Activated CD8-positive, alpha-beta T cell treated with anti-CD3 and anti-CD28 coated beads, Interleukin-2, amount 10 ng/mL, durations not matched to agents 7 days and 5 days (primary cell): ENCODE data around the gene MARVELD1. TPM values are rescaled to one million over a fixed set of nuclear protein-coding genes. Genes with fewer than 3 reads are reported as not detected.

Experiments
- ATAC-seq: fragments of 150-1000 bp; cut with Tn5 transposase; one replicate; pipeline ENCODE4 v1.10.0; 2021; ENCODE audit warnings: moderate library complexity
- CTCF ChIA-PET: fragments of 350-600 bp; sonication (Branson Sonifier 250); formaldehyde crosslinking; loops from one replicate; lab custom pipeline; 2021; ENCODE audit warnings: antibody characterized with exemption; lab: Charles Lee
- POLR2A ChIA-PET: fragments of 350-600 bp; sonication (Branson Sonifier 250); formaldehyde crosslinking; loops from one replicate; lab custom pipeline; 2021; ENCODE audit warnings: antibody characterized with exemption; lab: Charles Lee
- DNase-seq: peaks from one replicate; pipeline ENCODE4 v3.0.0-alpha.2; 2020
- H3K27ac Mint-ChIP-seq: one replicate; pipeline ENCODE4 v1.8.0; 2021; ENCODE audit warnings: mild to moderate bottlenecking, mixed read lengths
- H3K27me3 Mint-ChIP-seq: one replicate; pipeline ENCODE4 v1.8.0; 2021; ENCODE audit warnings: low read depth, mixed read lengths
- H3K36me3 Mint-ChIP-seq: one replicate; pipeline ENCODE4 v1.8.0; 2021; ENCODE audit warnings: low read depth, mixed read lengths
- H3K4me1 Mint-ChIP-seq: one replicate; pipeline ENCODE4 v1.8.0; 2021; ENCODE audit warnings: low read depth, mixed read lengths
- H3K4me3 Mint-ChIP-seq: one replicate; pipeline ENCODE4 v1.8.0; 2021; ENCODE audit warnings: mild to moderate bottlenecking, mixed read lengths
- H3K9me3 Mint-ChIP-seq: one replicate; pipeline ENCODE4 v1.8.0; 2022; ENCODE audit warnings: mixed read lengths; ENCODE audit not compliant: insufficient read depth
- total RNA-seq, 2 experiments: library from RNA; stranded (reverse); gene quantifications; one replicate each; pipeline ENCODE4 v1.2.3, GENCODE V29; 2021

The MARVELD1 gene
- total RNA-seq, 2 experiments from 2014 or later, result 2.2 to 2.4 TPM

DNA sequence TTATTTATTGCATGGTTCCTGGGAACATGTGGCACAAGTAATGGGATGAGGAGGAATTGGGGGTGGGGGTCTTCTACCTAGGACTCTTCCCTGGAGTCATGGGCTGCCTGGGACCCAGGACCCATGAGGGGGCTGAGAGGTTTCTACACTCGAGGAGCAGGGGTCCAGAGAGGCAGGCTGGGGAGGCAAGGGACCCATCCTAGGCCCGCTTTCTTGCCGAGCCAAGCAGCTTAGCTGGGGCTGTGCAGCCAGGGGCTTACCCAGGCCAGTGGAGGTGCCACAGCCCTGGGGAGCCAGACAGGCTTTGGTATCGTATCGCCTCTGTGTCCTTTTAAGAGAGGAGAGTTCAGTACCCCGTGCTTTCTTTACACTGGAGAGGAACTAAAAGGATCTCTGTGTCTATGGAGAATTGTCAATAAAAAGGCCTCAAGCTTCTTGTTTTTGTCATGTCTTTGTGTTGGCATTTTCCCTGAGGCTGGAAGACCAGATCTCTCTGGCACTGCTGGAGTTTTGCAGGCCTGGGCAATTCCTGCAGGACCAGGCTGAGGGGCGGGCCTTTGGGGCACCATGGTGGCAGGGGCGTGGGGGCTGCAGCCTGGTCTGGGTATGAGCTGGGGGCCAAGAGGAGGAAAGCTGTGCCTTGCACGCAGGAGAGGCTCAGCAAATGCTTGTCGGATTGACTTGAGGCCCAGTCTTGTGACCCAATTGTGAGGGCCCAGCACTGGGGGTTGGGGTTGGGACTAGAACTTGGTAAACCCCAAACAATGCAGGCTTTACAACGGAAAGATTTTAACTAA, 47.1 kb downstream of the MARVELD1 start:
- CTCF ChIA-PET, result interaction anchor here (1.0 to 6.5 kb wide), 5 partner anchors 10 to 108 kb away, joined by 3 to 38 read pairs (median 5); partner anchors contain the start of gene AVPI1
- POLR2A ChIA-PET, result no interaction called here
- ATAC-seq, result no peak
- H3K4me3 Mint-ChIP-seq, result no peak overlapping the region
- H3K9me3 Mint-ChIP-seq, result no peaks in the 10 kb centered on the region
- no peak overlapping the region for H3K27ac Mint-ChIP-seq
- H3K27me3 Mint-ChIP-seq, result no peaks in the 10 kb centered on the region
- H3K36me3 Mint-ChIP-seq, result peaks cover 27% of the 10 kb centered on the region
- peaks cover 5% of the 10 kb centered on the region for H3K4me1 Mint-ChIP-seq
- no peak for DNase-seq

DNA sequence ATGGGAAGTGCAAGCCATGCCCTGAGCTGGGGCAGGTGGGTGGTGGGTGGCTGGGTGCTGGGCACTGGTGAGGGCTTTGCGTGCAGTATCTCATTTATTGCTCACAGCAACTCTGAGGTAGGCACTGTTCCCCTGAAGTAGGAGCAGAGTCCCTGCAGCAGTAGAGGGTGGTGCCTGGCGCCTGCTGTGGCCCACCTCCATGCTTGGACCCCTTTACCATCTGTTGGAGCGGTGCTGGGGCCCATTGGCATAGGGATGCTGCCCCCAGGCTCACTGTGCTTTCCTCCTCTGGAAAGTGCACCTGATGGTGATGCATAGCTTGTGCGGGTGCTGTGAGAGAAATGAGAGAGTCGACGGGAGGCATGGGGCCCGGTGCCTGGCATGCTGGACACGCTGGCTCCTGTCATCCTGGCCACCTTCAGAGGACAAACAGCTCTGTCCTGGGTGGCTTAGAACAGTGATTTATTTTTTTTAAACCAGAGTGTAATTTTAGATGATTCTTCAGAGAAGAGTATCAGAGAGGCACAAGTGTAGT, 47.9 kb downstream of the MARVELD1 start:
- H3K9me3 Mint-ChIP-seq, result no peaks in the 10 kb centered on the region
- H3K27me3 Mint-ChIP-seq, result no peaks in the 10 kb centered on the region
- H3K4me1 Mint-ChIP-seq, result peaks cover 5% of the 10 kb centered on the region
- peaks cover 27% of the 10 kb centered on the region for H3K36me3 Mint-ChIP-seq
- DNase-seq, result no peak
- ChIA-PET POLR2A (no interaction called here), CTCF (interaction anchor here (2.0 to 6.5 kb wide), 2 partner anchors 31 to 108 kb away, joined by 7 to 38 read pairs; no protein-coding TSS in a partner anchor)
- H3K4me3 Mint-ChIP-seq, result no peak overlapping the region
- no peak for ATAC-seq
- no peak overlapping the region for H3K27ac Mint-ChIP-seq

DNA sequence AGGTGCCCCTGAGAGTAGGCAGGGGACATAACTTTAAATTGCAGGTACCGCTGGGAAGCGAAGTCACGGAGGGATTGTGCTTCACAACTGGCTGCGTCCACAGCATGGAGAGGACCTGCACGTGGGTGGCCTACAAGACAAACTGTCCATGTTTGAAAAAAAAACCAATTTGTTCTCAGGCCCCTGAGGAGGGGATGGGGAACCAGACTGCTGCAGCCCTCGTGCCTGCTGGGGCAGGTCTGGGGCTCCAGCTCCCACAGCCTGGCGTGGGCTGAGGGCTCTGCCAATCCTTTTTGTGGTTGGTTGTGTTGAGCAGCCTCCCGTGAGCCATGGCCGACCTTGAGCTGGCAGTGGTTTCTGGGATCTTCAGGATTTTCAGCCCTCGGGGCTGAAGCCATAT, 48.5 kb downstream of the MARVELD1 start:
- H3K36me3 Mint-ChIP-seq, result peaks cover 24% of the 10 kb centered on the region
- DNase-seq, result no peak

DNA sequence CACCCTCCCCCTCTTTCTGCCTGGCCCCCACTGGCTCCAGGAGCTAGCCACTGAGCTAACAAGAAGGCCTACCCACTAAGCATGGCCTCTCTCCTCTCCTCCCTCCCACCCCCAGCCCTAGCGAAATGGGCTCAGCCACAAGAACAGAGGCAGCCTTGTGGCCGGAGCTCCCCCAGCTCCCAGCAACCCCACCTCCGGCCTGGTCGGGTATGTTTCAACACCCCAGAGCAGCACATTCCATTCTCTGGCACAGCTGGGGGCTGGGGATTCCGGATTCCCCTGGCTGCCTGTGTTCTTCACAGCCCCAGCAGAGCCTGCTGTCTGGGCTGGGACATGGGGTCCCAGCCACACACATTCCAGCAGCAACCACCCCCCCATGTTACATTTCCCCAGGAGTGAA, 49.3 kb downstream of the MARVELD1 start:
- ChIA-PET CTCF (interaction anchor here (2.0 to 6.5 kb wide), 2 partner anchors 29 to 106 kb away, joined by 7 to 38 read pairs; no protein-coding TSS in a partner anchor), POLR2A (interaction anchor here (1.0 kb wide), 1 partner anchor 48 kb away, joined by 3 read pairs; no protein-coding TSS in a partner anchor)
- Mint-ChIP-seq H3K4me3 (no peak overlapping the region), H3K27ac (no peak overlapping the region), H3K4me1 (peaks cover 5% of the 10 kb centered on the region), H3K9me3 (no peaks in the 10 kb centered on the region), H3K27me3 (no peaks in the 10 kb centered on the region), H3K36me3 (peaks cover 20% of the 10 kb centered on the region)
- DNase-seq (no peak), ATAC-seq (no peak)

More for the DNA sequence above, 48.5 kb downstream of the MARVELD1 start:
- no peaks in the 10 kb centered on the region for H3K9me3 Mint-ChIP-seq
- peaks cover 5% of the 10 kb centered on the region for H3K4me1 Mint-ChIP-seq
- H3K4me3 Mint-ChIP-seq, result no peak overlapping the region
- H3K27me3 Mint-ChIP-seq, result no peaks in the 10 kb centered on the region
- ChIA-PET CTCF (interaction anchor here (2.0 to 6.5 kb wide), 2 partner anchors 30 to 107 kb away, joined by 7 to 38 read pairs; no protein-coding TSS in a partner anchor), POLR2A (no interaction called here)
- ATAC-seq, result no peak
- no peak overlapping the region for H3K27ac Mint-ChIP-seq

DNA sequence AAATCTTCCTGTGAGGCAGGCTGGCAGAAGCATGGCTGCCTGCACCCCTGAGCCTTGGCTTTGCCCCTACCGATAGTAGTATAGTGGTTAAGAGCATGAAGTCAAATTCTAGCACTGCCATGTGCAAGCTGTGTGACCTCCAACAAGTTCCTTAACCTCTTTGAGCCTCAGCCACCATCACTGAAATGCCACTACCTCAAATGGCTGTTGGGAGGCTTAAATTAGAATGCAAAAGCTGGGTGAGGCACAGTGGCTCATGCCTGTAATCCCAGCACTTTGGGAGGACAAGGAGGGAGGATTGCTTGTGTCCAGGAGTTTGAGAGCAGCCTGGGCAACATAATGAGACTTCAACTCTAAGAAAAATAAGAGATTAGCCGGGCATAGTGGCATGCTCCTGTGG, 49.9 kb downstream of the MARVELD1 start:
- ChIA-PET CTCF (interaction anchor here (2.0 to 6.5 kb wide), 2 partner anchors 29 to 106 kb away, joined by 7 to 38 read pairs; no protein-coding TSS in a partner anchor), POLR2A (interaction anchor here (1.0 kb wide), 1 partner anchor 49 kb away, joined by 3 read pairs; no protein-coding TSS in a partner anchor)
- peaks cover 5% of the 10 kb centered on the region for H3K4me1 Mint-ChIP-seq
- no peak overlapping the region for H3K27ac Mint-ChIP-seq
- no peak for DNase-seq
- ATAC-seq, result no peak
- no peaks in the 10 kb centered on the region for H3K9me3 Mint-ChIP-seq
- H3K4me3 Mint-ChIP-seq, result no peak overlapping the region
- peaks cover 20% of the 10 kb centered on the region for H3K36me3 Mint-ChIP-seq
- no peaks in the 10 kb centered on the region for H3K27me3 Mint-ChIP-seq

DNA sequence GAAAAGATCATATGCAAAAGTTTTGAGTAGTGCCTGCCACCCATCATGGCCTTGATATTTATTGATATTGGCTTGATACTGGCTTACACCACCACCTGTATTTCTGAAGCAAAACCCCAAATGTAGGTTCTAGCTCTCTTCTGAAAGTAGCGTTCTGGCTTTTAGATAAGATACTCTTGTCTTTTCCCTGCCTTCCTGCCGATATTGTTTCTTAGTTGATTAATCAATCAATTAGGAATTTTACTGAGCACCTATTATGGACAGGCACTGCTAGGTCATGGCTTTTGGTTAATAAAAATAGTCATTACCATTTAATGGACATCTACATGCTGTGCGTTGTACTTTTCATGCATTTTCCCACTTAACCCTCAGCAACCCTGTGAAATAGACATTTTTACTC, 50.4 kb downstream of the MARVELD1 start:
- DNase-seq (no peak), ATAC-seq (no peak)
- Mint-ChIP-seq H3K9me3 (no peaks in the 10 kb centered on the region), H3K4me1 (peaks cover 5% of the 10 kb centered on the region), H3K36me3 (peaks cover 20% of the 10 kb centered on the region), H3K4me3 (no peak overlapping the region), H3K27me3 (no peaks in the 10 kb centered on the region), H3K27ac (no peak overlapping the region)
- ChIA-PET CTCF (interaction anchor here (6.5 kb wide), 1 partner anchor 105 kb away, joined by 38 read pairs; no protein-coding TSS in a partner anchor), POLR2A (interaction anchor here (0.6 kb wide), 1 partner anchor 104 kb away, joined by 3 read pairs; no protein-coding TSS in a partner anchor)

DNA sequence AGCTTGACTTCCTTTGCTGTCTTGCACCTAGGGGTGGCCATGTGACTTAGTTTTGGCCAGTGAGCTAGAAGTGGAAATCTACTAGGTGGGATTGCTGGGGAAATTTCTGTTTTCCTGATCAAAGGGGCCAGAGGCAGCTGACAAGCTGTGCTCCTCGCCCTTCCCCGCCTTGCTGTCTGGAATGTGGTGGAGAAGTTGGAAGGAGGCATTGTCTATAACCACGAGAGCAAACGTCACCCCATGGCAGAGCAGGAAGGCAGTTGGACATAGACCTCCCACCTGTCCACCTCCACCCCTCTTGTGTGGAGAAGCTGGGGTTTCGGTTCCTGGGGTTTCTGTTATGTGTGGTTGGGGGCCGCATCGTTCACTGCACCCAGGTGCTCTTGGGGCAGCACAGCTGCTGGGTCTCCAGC, 51.0 kb downstream of the MARVELD1 start:
- no peak for DNase-seq
- no peak overlapping the region for H3K4me3 Mint-ChIP-seq
- peaks cover 5% of the 10 kb centered on the region for H3K4me1 Mint-ChIP-seq
- POLR2A ChIA-PET, result interaction anchor here (0.6 kb wide), 1 partner anchor 103 kb away, joined by 3 read pairs; no protein-coding TSS in a partner anchor
- ATAC-seq, result no peak
- H3K9me3 Mint-ChIP-seq, result no peaks in the 10 kb centered on the region
- peaks cover 3% of the 10 kb centered on the region for H3K27me3 Mint-ChIP-seq
- CTCF ChIA-PET, result no interaction called here
- H3K36me3 Mint-ChIP-seq, result peaks cover 18% of the 10 kb centered on the region
- H3K27ac Mint-ChIP-seq, result no peak overlapping the region

DNA sequence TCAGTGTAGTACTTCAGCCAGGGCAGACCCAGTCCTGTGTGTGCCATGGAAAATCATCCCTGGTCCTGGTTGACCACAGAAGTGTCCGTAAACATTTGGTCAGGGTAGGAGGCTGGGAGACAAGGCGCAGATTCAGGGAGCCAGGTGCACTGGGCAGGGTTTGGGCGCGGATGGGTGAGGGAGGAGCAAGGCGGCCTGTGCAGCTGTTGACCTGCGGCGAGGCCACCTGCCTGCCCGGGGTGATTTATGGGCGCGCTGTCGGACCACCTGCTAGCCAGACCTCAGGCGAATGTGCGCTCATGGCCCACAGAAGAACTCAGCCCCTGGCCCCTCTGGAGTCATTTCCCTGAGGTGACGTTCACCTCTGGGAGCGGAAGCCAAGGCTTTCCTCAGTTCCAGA, 51.7 kb downstream of the MARVELD1 start:
- peaks cover 5% of the 10 kb centered on the region for H3K4me1 Mint-ChIP-seq
- H3K27ac Mint-ChIP-seq, result no peak overlapping the region
- ChIA-PET POLR2A (no interaction called here), CTCF (no interaction called here)
- ATAC-seq, result no peak
- no peaks in the 10 kb centered on the region for H3K9me3 Mint-ChIP-seq
- H3K36me3 Mint-ChIP-seq, result peaks cover 16% of the 10 kb centered on the region
- H3K4me3 Mint-ChIP-seq, result no peak overlapping the region
- no peak for DNase-seq
- peaks cover 8% of the 10 kb centered on the region for H3K27me3 Mint-ChIP-seq

DNA sequence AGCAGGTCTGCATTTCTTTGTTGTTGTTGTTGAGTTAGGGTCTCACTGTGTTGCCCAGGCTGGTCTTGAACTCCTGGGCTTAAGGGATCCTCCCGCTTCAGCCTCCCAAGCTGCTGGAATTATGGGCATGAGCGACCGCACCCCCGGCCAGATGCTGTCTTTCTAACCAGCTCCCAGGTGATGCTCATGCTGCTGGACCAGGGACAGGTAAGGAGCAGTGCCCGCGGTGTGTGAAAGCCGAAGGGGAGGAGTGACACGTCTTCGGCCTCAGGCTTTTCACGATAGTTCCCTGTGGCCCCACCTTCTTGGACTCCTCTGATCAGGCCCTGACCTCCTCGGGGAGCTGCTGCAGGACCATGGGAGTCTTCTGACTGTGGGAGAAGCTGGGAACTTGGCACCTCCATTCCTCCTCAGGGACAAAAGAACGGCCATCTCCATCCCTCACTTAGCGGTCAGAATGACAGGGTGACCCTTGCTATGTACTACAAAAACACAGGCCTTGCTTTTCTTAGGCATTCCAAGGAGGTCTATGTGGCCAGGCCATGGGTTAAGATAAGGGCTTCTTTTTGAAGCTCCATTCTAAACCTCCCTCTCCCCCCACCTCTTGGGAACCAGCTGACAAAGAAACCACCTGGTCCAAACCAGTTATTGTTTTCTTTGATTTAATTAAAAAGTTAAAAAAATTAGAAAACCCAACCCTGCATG, 52.7 kb downstream of the MARVELD1 start:
- ChIA-PET CTCF (no interaction called here), POLR2A (no interaction called here)
- DNase-seq, result no peak
- no peak overlapping the region for H3K27ac Mint-ChIP-seq
- peaks cover 18% of the 10 kb centered on the region for H3K27me3 Mint-ChIP-seq
- no peaks in the 10 kb centered on the region for H3K9me3 Mint-ChIP-seq
- H3K36me3 Mint-ChIP-seq, result peaks cover 9% of the 10 kb centered on the region
- no peak for ATAC-seq
- H3K4me1 Mint-ChIP-seq, result peaks cover 10% of the 10 kb centered on the region
- no peak overlapping the region for H3K4me3 Mint-ChIP-seq

DNA sequence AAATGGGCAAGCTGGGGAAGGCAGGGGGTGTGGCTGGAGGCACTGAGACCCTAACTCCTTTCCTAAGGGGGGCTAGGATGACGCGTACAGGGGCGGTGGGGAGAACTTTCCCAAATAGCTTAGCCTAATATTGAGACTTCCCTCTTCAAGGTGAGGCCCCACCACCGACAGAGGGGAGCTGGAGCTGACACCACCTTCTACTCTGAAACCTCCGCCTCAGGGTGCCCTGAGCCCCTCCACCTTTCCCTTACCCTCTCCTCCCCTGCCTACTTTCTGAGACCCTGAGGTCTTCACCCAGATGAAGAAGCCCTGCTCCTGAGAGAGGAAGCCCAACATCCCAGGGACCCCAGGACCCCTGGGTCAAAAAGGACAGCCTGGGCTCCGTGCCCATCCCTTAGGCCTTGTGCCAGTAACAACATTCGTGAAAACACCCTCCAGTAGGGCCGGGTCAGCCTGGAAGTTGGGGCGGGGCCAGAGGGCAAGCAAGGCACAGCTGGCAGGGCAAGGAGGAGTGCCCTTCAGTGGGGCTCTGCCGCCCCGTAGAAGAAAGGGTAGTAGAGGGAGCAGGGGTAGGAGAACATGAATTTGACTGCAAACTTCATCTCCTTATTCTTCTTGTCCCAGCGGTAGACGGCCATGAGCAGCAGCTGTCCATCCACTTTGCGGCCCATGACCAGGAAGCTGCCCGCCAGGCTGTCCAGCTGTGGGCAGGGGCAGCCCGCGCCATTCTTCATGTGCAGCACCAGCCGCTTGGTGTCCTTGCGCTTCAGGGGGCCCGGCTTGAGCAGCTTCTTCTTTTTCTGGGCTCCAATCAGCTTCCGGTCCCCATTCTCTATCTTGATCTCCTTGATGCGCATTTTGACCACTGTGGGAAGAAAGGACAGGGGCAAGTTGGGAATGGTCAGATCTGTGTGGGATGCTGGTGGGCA, 53.7 kb downstream of the MARVELD1 start:
- no peak for DNase-seq
- no peaks in the 10 kb centered on the region for H3K9me3 Mint-ChIP-seq
- H3K27me3 Mint-ChIP-seq, result peaks cover 24% of the 10 kb centered on the region
- no peak overlapping the region for H3K4me3 Mint-ChIP-seq
- CTCF ChIA-PET, result interaction anchor here (0.8 kb wide), 1 partner anchor 25 kb away, joined by 3 read pairs; no protein-coding TSS in a partner anchor
- POLR2A ChIA-PET, result no interaction called here
- no peak for ATAC-seq
- H3K36me3 Mint-ChIP-seq, result peaks cover 3% of the 10 kb centered on the region
- peaks cover 15% of the 10 kb centered on the region for H3K4me1 Mint-ChIP-seq
- peak overlapping the region; percentile 50 for H3K27ac Mint-ChIP-seq
